Measurements from ENCODE around the gene GTSE1.

Gene GTSE1

DNA sequence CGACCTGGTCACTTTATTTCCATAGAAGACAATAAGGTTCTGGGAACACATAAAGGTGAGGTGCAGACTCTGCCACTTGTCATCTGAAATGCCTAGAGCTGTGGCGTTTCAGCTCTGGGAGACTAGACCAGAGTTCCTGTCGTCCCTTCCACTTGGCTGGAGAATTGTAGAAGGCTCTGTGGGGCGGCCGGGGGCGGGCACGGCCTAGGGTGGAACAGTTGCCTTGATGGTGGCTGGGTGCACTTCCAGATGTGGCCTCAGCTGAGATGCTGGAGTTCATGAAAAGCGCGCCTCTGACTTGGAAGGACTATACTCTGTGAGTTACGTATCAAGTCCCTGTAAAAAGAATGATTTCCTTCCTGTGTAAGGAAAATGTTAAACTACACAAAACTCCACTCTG, 55.6 kb downstream of the GTSE1 start:
- TF ChIP-seq, protein P1, sequence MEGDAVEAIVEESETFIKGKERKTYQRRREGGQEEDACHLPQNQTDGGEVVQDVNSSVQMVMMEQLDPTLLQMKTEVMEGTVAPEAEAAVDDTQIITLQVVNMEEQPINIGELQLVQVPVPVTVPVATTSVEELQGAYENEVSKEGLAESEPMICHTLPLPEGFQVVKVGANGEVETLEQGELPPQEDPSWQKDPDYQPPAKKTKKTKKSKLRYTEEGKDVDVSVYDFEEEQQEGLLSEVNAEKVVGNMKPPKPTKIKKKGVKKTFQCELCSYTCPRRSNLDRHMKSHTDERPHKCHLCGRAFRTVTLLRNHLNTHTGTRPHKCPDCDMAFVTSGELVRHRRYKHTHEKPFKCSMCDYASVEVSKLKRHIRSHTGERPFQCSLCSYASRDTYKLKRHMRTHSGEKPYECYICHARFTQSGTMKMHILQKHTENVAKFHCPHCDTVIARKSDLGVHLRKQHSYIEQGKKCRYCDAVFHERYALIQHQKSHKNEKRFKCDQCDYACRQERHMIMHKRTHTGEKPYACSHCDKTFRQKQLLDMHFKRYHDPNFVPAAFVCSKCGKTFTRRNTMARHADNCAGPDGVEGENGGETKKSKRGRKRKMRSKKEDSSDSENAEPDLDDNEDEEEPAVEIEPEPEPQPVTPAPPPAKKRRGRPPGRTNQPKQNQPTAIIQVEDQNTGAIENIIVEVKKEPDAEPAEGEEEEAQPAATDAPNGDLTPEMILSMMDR (IDR thresholded peaks at IDR 0.05; ENCODE audit: low read depth, low read length) = no peak
- no peak overlapping the region for H3K4me3 ChIP-seq (ENCODE audit: low read depth, low read length)

DNA sequence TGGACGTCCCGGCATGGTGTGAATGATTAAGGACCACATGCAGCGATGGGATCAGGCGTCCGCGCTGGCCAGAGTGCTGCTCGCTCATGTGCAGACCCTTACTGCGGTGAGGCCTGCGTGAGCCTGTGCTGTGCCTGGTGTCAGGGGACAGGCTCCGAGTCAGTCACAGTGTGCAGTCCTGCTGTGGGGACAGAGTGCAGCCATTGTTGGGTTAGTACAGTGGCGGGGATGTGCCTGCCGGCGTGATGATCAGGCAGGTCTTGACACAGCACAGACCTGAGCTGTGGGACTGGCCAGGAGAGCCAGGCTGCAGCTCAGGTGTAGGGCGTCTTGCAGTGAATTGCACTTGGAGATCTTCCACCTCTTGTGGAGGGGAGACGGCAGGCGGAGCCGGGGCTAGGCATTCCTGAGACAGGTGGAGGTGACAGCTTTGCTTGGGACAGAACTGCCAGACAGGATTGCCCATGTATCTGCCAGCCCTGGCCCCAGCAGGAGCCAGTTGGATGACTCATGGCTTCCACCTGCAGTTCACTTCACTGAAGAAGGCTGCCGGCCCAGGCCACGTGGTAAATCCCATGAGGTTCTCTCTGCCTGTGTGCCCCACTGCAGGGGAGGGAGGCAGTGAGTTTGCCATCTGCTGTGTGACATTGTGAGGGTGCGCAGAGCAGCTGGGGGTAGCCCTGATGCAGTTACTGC, 56.2 kb downstream of the GTSE1 start:
- TF ChIP-seq, protein P1 (IDR thresholded peaks at IDR 0.05; ENCODE audit: low read depth, low read length) = no peak
- no peak overlapping the region for H3K4me3 ChIP-seq (ENCODE audit: low read depth, low read length)

DNA sequence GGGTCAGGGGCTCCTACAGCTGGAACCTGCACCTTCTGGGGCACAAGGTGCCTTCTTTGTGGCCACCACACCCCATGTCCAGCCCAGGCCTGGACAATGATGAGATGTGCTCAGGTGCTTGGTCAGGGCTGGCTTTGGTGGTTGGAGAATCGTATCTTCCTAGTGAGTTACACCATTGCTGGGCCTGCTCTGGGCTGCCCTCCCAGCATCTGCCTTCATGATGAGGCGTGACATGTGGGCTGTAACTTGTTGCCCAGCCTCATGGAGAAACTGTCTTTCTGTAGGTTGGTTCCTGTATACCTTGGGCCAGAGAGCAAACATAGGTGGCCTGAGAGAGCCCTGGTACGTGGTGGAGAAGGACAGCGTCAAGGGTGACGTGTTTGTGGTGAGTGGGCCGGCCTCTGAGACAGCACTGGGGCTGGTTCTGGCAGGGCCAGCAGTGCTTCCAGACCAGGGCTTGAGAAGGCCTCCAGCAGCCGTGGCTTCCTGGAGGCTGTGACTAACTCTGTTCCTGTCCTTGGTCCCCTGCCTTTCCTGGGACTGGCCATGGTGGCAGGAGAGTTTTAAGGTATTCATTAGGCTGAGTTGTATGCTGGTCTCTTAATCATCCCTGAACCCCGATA, 56.9 kb downstream of the GTSE1 start:
- H3K4me3 ChIP-seq (ENCODE audit: low read depth, low read length) = no peak overlapping the region
- TF ChIP-seq, protein P1 (IDR thresholded peaks at IDR 0.05; ENCODE audit: low read depth, low read length) = no peak

DNA sequence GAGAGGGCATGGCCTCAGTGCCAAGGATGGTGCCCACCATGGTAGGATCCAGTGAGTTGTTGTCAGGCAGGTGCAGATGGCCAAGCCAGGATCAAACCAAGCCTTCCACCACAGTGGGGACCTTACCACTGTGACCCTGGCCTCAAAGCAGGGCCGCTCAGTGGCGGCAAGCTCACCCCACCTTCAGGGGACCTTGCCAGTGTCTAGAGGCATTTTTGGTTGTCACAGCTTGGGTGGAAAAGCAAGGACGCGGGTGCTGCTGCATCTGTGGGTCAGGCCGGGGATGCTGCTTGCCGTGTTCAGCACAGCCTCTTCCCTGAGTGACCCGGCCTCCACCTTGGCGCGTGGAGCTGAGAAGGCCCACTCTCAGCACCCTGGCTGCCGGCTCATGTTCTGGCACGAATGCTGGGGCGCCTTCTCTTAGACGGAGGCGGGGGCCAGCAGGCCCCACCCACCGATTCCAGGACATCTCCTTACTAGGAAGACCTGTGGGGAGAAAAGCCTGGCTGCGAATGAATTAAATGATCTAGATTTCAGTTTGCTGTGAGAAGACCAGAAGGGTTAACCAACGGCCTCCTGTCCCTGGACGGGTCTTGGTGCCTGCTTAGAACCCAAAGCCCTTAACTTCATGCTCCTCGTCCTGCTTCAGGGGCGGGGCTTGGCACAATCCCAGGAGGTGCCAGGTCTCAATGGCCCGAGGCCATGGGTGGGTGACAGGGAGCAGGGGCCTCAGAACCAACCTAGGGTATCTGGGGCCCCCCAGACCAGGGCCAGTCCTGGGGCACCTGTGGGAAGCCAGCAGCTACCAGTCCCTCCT, 57.7 kb downstream of the GTSE1 start:
- H3K4me3 ChIP-seq (ENCODE audit: low read depth, low read length) = no peak overlapping the region
- TF ChIP-seq, protein P1 (IDR thresholded peaks at IDR 0.05; ENCODE audit: low read depth, low read length) = no peak

DNA sequence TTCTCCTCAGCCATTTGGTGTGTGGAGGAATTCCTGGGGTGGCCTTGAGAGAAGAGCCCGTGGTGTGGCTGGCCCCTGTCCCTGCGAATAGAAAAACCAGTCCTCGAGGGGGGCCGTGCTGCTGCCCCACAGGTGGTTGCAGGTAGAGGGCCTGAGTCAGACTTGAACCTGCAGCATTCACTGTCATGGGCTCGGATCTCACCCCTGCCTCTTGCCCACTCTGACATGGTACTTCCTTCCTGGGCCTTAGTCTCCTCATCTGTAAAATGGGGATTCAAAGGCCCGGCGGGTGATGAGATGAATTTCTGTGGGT, 58.3 kb downstream of the GTSE1 start:
- no peak overlapping the region for H3K4me3 ChIP-seq (ENCODE audit: low read depth, low read length)
- TF ChIP-seq, protein P1 (IDR thresholded peaks at IDR 0.05; ENCODE audit: low read depth, low read length) = no peak

DNA sequence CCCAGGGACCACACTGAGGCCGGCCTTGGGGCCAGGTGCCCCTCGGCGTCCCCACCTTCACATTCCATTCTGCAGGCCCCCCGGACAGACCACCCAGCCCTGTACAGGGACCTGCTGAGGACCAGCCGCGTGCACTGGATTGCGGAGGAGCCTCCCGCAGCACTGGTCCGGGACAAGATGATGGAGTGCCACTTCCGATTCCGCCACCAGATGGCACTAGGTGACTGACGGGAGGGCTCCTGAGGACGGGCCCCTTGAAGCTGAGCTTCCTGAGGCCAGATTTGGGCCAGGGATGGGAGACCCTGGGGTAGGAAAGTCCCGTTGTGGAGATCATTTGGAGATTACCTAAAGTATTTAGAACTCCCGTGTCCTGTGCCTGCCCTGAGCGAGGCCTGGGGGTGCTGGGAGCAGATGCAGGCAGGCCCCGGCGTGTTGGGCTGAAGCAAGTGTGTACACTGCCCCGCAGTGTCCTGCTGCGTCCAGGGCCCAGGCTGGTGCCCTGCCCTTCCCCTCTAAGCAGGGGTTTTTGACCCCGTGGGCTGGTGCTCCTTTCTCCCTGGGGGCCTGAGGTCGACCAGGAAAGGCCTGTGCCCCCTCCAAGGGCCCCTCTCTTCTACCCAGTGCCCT, 58.8 kb downstream of the GTSE1 start:
- TF ChIP-seq, protein P1 (IDR thresholded peaks at IDR 0.05; ENCODE audit: low read depth, low read length) = peak; percentile 74
- no peak overlapping the region for H3K4me3 ChIP-seq (ENCODE audit: low read depth, low read length)
